Measurements from ENCODE around the gene SRPRB.

The SRPRB gene

GRCh38 chr3:133865136-133865855, 59.7 kb downstream of the SRPRB start:
- DNase-seq (ENCODE audit: low read depth), result no peak

- DNase-seq (ENCODE audit: low read depth), result no peak
Measured at GRCh38 chr3:133866141-133866540, 60.5 kb downstream of the SRPRB start.

- DNase-seq (ENCODE audit: low read depth), result no peak
Measured at GRCh38 chr3:133868186-133868585, 62.6 kb downstream of the SRPRB start.

GRCh38 chr3:133868758-133869475, 63.3 kb downstream of the SRPRB start:
- no peak for DNase-seq (ENCODE audit: low read depth)

- DNase-seq (ENCODE audit: low read depth), result no peak
Measured at GRCh38 chr3:133869586-133869985, 64.0 kb downstream of the SRPRB start.

GRCh38 chr3:133870822-133871221, 65.2 kb downstream of the SRPRB start:
- DNase-seq (ENCODE audit: low read depth), result no peak

Measured in activated T-cell treated with anti-CD3 and anti-CD28 coated beads for 24 hours (primary cell).